GM18526 (cell line): ENCODE results near the gene SLC6A13.

Experiments used
- POLR2A ChIP-seq: IDR thresholded peaks from 3 replicates; pipeline ENCODE4 v1.6.1; 2011; ENCODE audit not compliant: insufficient read length; ENCODE audit errors: extremely low read depth

Gene SLC6A13

DNA sequence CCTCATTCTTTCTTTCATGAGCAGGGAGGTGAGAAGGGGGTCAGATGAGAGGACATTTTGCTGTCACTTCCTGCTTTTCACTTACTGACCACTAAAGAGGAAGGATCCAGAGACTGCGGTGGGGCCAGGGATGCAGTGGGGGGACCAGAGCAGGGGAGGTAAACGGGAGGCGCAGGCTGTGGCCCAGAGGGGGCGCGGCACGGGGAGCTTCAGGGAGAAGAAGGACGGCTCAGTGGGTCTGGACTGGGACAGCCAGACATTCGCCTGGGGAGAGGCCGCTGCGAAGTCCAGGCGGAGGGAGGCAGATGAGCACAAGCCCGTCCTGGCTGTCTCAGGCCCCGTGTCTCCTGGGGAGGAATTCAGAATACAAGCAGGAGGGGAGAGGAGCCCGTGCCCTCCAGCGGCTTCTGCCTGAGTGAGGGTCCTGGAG, 89.9 kb downstream of the SLC6A13 start:
- no peak for TF ChIP-seq POLR2A

- TF ChIP-seq POLR2A: no peak
Measured at GRCh38 chr12:171743-172676, 90.6 kb downstream of the SLC6A13 start.

DNA sequence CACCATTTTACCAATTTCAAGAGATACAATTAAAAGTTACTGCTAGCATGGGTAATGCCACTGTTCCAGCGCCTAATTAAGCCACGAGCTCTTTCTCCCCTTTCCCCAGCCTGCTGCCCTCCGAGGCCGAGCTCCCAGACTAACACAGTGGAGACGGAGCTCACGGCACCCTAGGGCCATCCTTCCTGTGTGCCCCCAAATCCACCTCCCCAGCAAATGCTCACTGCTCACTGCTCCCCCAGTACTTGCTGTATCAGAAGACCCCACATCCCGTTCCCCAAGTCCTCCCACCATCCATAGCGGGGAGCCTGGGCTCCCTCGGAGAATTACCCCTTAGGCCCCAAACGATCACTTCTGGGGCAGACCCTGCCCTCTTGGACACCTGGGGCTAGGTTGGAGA, 91.4 kb downstream of the SLC6A13 start:
- no peak for TF ChIP-seq POLR2A
